GM12878 (cell line): ENCODE data around the gene OR52N4.

Experiments
- CEBPZ ChIP-seq: fragments of 150-350 bp; IDR thresholded peaks from 2 replicates; pipeline ENCODE4 v1.6.1; 2016; ENCODE audit warnings: low read depth, low read length
- CTCF ChIP-seq, 3 experiments: IDR thresholded peaks in 2 of 3; conservative IDR thresholded peaks in 1 of 3; 2 replicates each; pipeline ENCODE4 v1.5.1; 2011; ENCODE audit warnings: low read depth in 3 of 3, low read length in 3 of 3, mild to moderate bottlenecking in 3 of 3, control low read depth in 2 of 3, moderate library complexity in 2 of 3, inconsistent platforms in 1 of 3, mixed read lengths in 1 of 3; ENCODE audit not compliant: control insufficient read depth in 2 of 3, insufficient read depth in 1 of 3; ENCODE audit errors: extremely low read depth in 1 of 3
- EP300 ChIP-seq, 2 experiments: fragments of 150-350 bp in 1 of 2; IDR thresholded peaks; 2 replicates each; pipeline ENCODE4 v1.6.1; 2011 to 2012; ENCODE audit warnings: low read depth in 2 of 2, low read length in 2 of 2, borderline replicate concordance in 1 of 2, improper control_type of control experiment in 1 of 2, inconsistent platforms in 1 of 2; ENCODE audit not compliant: control insufficient read depth in 1 of 2
- EZH2 ChIP-seq: IDR thresholded peaks from 2 replicates; pipeline ENCODE4 v1.6.1; 2012; ENCODE audit warnings: low read depth, mild to moderate bottlenecking, control low read depth, inconsistent platforms, low read length, borderline replicate concordance; ENCODE audit not compliant: control insufficient read depth
- FOXM1 ChIP-seq: IDR thresholded peaks from 2 replicates; pipeline ENCODE4 v1.6.1; 2012; ENCODE audit warnings: low read depth, mild to moderate bottlenecking, inconsistent platforms, low read length, moderate library complexity
- IRF3 ChIP-seq: fragments of 450-650 bp; IDR thresholded peaks from 2 replicates; pipeline ENCODE4 v1.6.1; 2014; ENCODE audit warnings: mild to moderate bottlenecking
- JUNB ChIP-seq: IDR thresholded peaks from 2 replicates; pipeline ENCODE4 v1.6.1; 2016; ENCODE audit warnings: antibody characterized with exemption, mild to moderate bottlenecking
- JUND ChIP-seq: IDR thresholded peaks from 2 replicates; pipeline ENCODE4 v1.6.1; 2012; ENCODE audit warnings: low read depth, mild to moderate bottlenecking, low read length, improper control_type of control experiment, moderate library complexity
- POLR2A ChIP-seq: IDR thresholded peaks from 2 replicates; pipeline ENCODE4 v1.6.1; 2011; ENCODE audit warnings: low read depth, mild to moderate bottlenecking, low read length
- RCOR1 ChIP-seq: conservative IDR thresholded peaks from 2 replicates; pipeline ENCODE4 v1.6.1; 2012; ENCODE audit warnings: low read depth, low read length, improper control_type of control experiment
- RFX5 ChIP-seq: IDR thresholded peaks from 2 replicates; pipeline ENCODE4 v1.6.1; 2011; ENCODE audit warnings: low read depth, low read length, improper control_type of control experiment
- SP1 ChIP-seq: IDR thresholded peaks from one replicate; pipeline ENCODE4 v1.6.1; 2011; ENCODE audit warnings: low read depth, low read length

- TF ChIP-seq JUND = no peak
- no peak for TF ChIP-seq EZH2
- no peak for TF ChIP-seq RCOR1
- TF ChIP-seq JUNB = no peak
- TF ChIP-seq CEBPZ = no peak
- no peak for TF ChIP-seq FOXM1
- peak; percentile 24 to 60 (median 50); a peak in 4 of 6 replicates for TF ChIP-seq CTCF (IDR thresholded peaks at IDR 0.05 in 2 of 3, conservative IDR thresholded peaks at IDR 0.05 in 1 of 3; ENCODE audit: control insufficient read depth in 2 of 3, extremely low read depth in 1 of 3, insufficient read depth in 1 of 3, low read depth in 3 of 3, low read length in 3 of 3)
- no peak for TF ChIP-seq EP300 (IDR thresholded peaks at IDR 0.05; ENCODE audit: borderline replicate concordance in 1 of 2, control insufficient read depth in 1 of 2, low read depth in 2 of 2, low read length in 2 of 2)
- TF ChIP-seq SP1 = no peak
- TF ChIP-seq RFX5 = no peak
- no peak for TF ChIP-seq IRF3
- TF ChIP-seq POLR2A = no peak
Measured at GRCh38 chr11:5712507-5712906, 41.5 kb upstream of the OR52N4 start.
